Stimulated activated CD4-positive, alpha-beta T cell treated with anti-CD3 and anti-CD28 coated beads, Interleukin-4, amount 100 ng/mL, for 4 hours (primary cell): Measurements from ENCODE around the gene ZNF366.

ENCODE experiments used
- DNase-seq, 2 experiments: peaks; one replicate each; pipeline ENCODE4 v3.0.0-alpha.2; 2020

Gene ZNF366

GRCh38 chr5:72507231-72507906, at the start of gene ZNF366:
ZNF366 (minus strand) TSS chr5:72507410; CDS start chr5:72461496, 45,914 bp downstream.
- DNase-seq, result no peak

- DNase-seq, result peak; percentile 4 to 16
These were observed 49.3 kb upstream of the ZNF366 start for GRCh38 chr5:72556351-72557166.

DNA sequence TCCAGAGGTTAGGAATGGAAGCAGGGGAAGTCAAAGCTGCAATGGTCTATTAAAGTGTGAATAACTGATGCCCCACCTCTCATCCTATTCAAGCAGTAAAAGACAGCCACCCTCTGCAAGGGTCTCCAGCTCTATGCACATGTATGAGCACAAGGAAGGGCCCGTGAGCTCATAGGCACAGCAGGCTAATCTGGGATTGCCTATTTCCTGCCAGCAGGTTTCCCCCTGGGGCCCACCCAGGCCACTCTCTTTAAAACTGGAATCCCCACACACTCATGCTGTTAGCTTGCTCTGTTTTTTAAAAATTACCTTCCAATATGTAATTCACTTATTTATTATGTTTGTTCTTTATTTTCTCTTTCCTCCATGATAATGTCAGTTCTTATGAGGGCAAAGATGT, 48.7 kb upstream of the ZNF366 start:
- DNase-seq, result no peak

DNA sequence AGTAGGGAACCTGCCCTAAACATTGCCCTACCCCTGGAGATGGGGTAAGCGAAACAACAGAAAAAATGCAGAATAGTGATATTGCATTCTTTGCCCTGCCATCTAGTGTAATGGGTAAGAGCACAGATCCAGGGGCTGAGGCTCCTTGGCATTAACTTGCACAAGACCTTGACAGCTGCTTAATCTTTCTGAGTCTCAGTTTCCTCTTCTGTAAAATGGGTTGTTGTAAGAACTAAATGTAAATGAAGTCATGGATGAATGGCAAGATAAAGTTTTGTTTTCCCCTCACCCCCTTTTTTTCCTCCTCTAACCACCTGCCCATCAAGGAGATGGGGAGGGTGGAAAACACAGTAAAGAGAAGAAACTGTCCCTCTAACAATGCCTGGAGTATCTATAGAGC, 47.7 kb upstream of the ZNF366 start:
- DNase-seq, result no peak

DNA sequence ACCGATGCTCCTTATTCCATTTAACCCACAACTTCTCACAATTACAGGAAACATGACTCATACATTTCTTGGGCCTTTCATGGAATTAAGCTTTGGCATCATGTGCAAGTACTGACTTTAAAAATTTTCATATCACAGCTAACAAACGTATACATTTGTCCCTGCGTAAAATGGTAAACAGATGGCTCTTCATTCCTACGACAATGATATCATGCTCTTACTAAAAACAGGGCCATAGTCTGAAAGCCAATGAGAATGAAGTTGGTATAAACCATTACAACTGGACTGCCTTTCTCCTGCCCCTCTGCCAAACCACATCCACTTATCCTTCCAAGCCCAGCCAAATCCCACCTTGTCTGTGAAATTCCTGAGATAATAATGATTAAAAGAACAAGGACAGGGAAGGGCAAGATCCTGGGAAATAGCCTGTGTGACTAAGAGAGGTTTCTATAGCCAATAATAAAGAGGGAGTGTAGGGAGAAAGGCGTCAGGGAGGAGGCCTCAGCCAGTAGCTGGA, 44.9 kb upstream of the ZNF366 start:
- no peak for DNase-seq

- DNase-seq, result no peak
These were observed 43.4 kb upstream of the ZNF366 start for GRCh38 chr5:72550595-72550994.

DNA sequence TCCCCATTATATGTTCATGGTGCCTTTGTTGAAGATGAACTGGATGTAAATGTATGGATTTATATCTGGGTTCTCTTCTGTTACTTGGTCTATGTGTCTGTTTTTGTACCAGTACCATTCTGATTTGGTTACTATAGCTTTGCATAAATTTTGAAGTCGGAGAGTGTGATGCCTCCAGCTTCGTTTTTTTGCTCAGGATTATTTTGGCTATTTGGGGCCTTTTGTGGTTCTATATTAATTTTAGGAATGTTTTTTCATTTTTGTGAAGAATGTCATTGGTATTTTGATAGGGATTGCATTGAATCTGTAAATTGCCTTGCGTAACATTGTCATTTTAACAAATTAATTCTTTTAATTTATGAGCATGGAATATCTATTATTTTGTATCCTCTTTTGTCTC, 36.6 kb upstream of the ZNF366 start:
- DNase-seq, result no peak

DNA sequence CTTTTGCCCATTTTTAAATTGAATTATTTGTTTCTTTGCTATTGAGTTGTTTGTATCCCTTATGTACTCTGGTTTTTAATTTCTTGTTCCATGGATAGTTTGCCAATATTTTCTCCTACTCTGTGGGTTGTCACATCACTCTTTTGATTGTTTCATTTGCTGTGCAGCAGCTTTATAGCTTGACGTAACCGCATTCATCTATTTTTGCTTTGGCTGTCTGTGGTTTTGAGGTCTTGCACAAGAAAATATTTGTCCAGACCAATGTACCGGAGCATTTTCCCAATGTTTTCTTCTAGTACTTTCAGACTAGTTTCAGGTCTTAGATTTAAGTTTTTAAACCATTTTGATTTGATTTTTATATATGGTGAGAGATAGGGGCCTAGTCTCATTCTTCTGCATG, 36.2 kb upstream of the ZNF366 start:
- no peak for DNase-seq

DNA sequence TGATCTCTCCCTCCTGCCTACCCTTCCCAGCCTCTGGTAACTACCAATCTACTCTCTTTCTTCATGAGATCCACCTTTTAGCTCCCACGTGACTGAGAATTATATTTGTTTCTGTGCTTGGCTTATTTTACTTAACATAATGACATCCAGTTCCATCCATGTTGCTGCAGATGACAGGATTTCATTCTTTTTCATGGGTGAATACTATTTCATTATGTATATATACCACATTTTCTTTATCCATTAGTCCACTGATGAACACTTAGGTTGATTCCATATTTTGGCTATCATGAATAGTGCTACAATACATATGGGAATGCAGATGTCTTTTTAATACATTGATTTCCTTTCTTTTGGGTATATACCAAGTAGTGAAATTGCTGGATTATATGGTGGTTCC, 35.5 kb upstream of the ZNF366 start:
- no peak for DNase-seq

- no peak for DNase-seq
These were observed 34.5 kb upstream of the ZNF366 start for GRCh38 chr5:72541501-72542225.

- no peak for DNase-seq
These were observed 33.7 kb upstream of the ZNF366 start for GRCh38 chr5:72540759-72541438.

- no peak for DNase-seq
These were observed 32.5 kb upstream of the ZNF366 start for GRCh38 chr5:72539726-72540125.

DNA sequence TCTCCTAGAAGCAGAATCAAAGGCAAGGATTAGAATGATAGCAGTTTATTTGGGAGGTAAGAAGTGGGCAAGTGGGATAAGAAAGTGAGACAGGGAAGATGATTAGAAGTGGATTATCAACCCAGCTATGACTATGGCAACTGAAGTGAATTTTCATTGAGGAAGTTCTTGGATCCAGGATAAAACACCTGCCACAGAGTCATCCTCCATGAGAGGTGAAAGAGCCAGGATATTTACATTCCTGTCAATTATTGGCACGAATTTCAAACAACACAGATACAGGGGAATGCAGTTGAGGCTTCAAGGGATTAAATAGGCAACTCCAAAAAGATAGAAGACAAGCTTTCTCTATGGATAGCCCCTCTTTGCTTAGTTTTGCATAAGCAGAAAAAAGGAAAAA, 31.8 kb upstream of the ZNF366 start:
- DNase-seq, result no peak

- DNase-seq, result no peak
These were observed 30.0 kb upstream of the ZNF366 start for GRCh38 chr5:72537166-72537565.

GRCh38 chr5:72531496-72532190, 24.4 kb upstream of the ZNF366 start:
- DNase-seq, result no peak

- no peak for DNase-seq
These were observed 23.0 kb upstream of the ZNF366 start for GRCh38 chr5:72530196-72530595.

GRCh38 chr5:72529383-72529782, 22.2 kb upstream of the ZNF366 start:
- DNase-seq, result no peak

DNA sequence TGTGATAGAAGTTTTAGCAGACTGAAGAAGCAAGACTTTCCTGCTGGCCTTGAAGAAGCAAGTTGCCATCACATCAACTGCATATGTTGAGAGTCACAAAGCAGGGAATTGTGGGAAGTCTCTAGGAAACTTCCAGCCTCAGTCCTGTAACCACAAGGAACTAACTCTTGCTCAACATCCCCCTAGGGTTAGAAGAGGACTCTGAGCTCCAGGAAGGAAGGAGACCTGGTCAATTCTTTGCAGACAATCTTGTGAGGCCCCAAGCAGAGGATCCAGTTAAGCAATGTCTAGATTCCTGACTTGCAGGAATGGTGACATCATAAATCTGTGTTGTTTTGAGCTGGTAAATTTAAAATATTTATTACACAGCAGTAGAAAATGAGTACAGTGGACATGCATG, 18.6 kb upstream of the ZNF366 start:
- DNase-seq, result no peak

GRCh38 chr5:72523960-72524582, 16.9 kb upstream of the ZNF366 start:
- no peak for DNase-seq

DNA sequence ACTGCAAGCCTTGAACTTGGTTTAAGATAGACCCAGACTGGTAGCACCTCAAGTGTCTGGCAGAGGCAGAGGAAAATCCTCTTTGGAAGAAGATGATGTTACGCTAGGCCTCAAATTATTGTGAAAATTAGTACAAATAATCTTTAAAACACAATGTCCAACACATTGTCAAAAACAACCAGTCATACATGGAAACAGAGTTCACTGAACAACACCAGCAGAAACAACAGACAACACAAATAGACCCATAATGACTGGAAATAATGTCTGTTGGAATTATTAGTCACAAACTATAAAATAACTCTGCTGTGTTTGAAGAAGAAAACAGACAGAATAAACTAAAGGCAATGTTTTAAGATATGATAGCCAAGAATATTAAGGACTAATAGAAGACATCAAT, 15.4 kb upstream of the ZNF366 start:
- DNase-seq, result no peak

- no peak for DNase-seq
These were observed 11.9 kb upstream of the ZNF366 start for GRCh38 chr5:72519111-72519510.
